Activated T-cell treated with anti-CD3 and anti-CD28 coated beads, Interleukin-2, amount 50 U/mL, for 72 hours (primary cell): ENCODE measurements around the gene UNC5C. TPM values are rescaled to one million over a fixed set of nuclear protein-coding genes. Genes with fewer than 3 reads are reported as not detected.

Source experiments
- ATAC-seq, 2 donors: fragments of 150-1000 bp; cut with Tn5 transposase; replicated peaks in 1 of 2; 2 replicates each; pipeline ENCODE4 v1.10.0; 2021; ENCODE audit warnings: moderate library complexity in 2 of 2, mild to moderate bottlenecking in 1 of 2
- DNase-seq, 2 donors: peaks; one replicate each; pipeline ENCODE4 v3.0.0; 2021 to 2022; ENCODE audit warnings: mixed read lengths in 1 of 2
- H3K27ac Mint-ChIP-seq: one replicate; pipeline ENCODE4 v1.8.0; 2022; ENCODE audit warnings: mild to moderate bottlenecking, moderate library complexity, mixed read lengths
- H3K27me3 Mint-ChIP-seq: one replicate; pipeline ENCODE4 v1.8.0; 2022; ENCODE audit warnings: low read depth, mixed read lengths
- H3K36me3 Mint-ChIP-seq, 2 donors: one replicate each; pipeline ENCODE4 v1.8.0; 2022; ENCODE audit warnings: mixed read lengths in 2 of 2, mild to moderate bottlenecking in 1 of 2; ENCODE audit not compliant: insufficient read depth in 2 of 2
- H3K4me1 Mint-ChIP-seq: one replicate; pipeline ENCODE4 v1.8.0; 2022; ENCODE audit warnings: low read depth, mixed read lengths
- H3K4me3 Mint-ChIP-seq, 2 donors: one replicate each; pipeline ENCODE4 v1.8.0; 2022; ENCODE audit warnings: mild to moderate bottlenecking in 2 of 2, mixed read lengths in 2 of 2, moderate library complexity in 2 of 2
- H3K9me3 Mint-ChIP-seq, 2 donors: one replicate each; pipeline ENCODE4 v1.8.0; 2022; ENCODE audit warnings: mixed read lengths in 2 of 2
- total RNA-seq, 2 donors: library from RNA; stranded (reverse); gene quantifications; one replicate each; pipeline ENCODE4 v1.2.3, GENCODE V29; 2022

The UNC5C gene
- total RNA-seq, 2 donors from 2014 or later: 0.14 to 0.21 TPM

DNA sequence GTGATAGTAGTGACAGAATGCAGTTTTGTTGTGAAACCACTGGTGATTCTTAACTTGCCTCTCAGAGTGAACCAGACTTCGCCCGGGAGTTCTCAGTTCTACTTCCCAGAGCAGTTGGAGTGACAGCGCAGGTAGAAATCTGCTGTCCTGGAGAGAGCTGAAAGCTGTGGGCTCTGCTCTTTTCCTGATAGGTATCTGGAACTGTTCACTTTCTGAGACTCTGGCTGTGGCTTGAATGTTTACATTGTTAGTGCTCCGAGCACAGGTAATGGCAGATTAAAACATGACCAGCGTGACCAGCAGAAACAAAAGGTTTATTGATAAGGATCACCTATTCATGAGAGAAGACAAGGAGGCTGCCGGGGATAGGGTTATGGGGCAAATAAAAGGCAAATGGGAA is 430.3 kb downstream of the UNC5C start:
- Mint-ChIP-seq H3K9me3 (no peaks in the 10 kb centered on the region), H3K27me3 (no peaks in the 10 kb centered on the region), H3K4me1 (no peaks in the 10 kb centered on the region), H3K27ac (no peak overlapping the region), H3K4me3 (no peak overlapping the region), H3K36me3 (no peaks in the 10 kb centered on the region)
- DNase-seq (no peak), ATAC-seq (no peak)

DNA sequence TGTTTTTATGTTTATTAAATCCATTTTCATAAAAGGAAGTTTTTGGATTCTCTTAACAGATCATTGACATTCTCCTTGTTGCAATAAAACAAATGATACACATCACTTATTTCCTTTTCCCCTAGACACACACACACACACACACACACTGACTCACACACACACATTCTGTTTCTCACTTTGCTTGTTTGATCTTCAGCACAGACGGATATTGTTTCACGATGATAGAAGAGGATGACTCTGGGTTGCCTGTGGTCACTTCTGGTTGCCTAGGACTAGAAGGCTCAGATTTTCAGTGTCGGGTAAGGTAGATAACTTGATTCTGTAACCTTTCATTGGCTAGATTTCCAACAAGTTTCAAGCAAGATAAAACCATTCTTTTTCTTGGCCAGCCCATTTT is 434.3 kb downstream of the UNC5C start:
- no peak overlapping the region for H3K4me3 Mint-ChIP-seq
- peaks cover 7% of the 10 kb centered on the region for H3K27me3 Mint-ChIP-seq
- DNase-seq: no peak
- peaks cover 0 to 2% of the 10 kb centered on the region in 2 donors for H3K9me3 Mint-ChIP-seq
- H3K4me1 Mint-ChIP-seq: no peaks in the 10 kb centered on the region
- H3K27ac Mint-ChIP-seq: no peak overlapping the region
- no peak for ATAC-seq
- no peaks in the 10 kb centered on the region for H3K36me3 Mint-ChIP-seq
